Neural cell (in vitro differentiated cells): ENCODE measurements around the gene PPP3CA.

ENCODE experiments used
- EP300 ChIP-seq: fragments of 450-650 bp; conservative IDR thresholded peaks from 2 replicates; pipeline ENCODE4 v1.6.1; 2014; ENCODE audit warnings: antibody characterized with exemption, mild to moderate bottlenecking, moderate library complexity; ENCODE audit not compliant: poor library complexity, severe bottlenecking
- EZH2 ChIP-seq: fragments of 200-600, 300-800 bp; shearing (Covaris generic), sonication (generic); IDR thresholded peaks from 2 replicates; pipeline ENCODE4 v1.6.1; 2014; ENCODE audit warnings: antibody characterized with exemption, low read length, borderline replicate concordance, mild to moderate bottlenecking; ENCODE audit not compliant: insufficient read depth, poor library complexity, severe bottlenecking
- POLR2AphosphoS5 ChIP-seq: IDR thresholded peaks from 2 replicates; pipeline ENCODE4 v1.6.1; 2012
- RAD21 ChIP-seq: fragments of 450-650 bp; conservative IDR thresholded peaks from 2 replicates; pipeline ENCODE4 v1.6.1; 2014; ENCODE audit warnings: antibody characterized with exemption, mild to moderate bottlenecking, moderate library complexity
- REST ChIP-seq: IDR thresholded peaks from 2 replicates; pipeline ENCODE4 v1.6.1; 2012; ENCODE audit warnings: borderline replicate concordance
- TAF1 ChIP-seq: IDR thresholded peaks from 2 replicates; pipeline ENCODE4 v1.6.1; 2012; ENCODE audit warnings: low read depth
- TF ChIP-seq, protein P1 (sequence below): fragments of 450-650 bp; IDR thresholded peaks from 2 replicates; pipeline ENCODE4 v1.5.1; 2014; ENCODE audit warnings: antibody characterized with exemption, mild to moderate bottlenecking, moderate library complexity; ENCODE audit not compliant: poor library complexity, severe bottlenecking

DNA sequence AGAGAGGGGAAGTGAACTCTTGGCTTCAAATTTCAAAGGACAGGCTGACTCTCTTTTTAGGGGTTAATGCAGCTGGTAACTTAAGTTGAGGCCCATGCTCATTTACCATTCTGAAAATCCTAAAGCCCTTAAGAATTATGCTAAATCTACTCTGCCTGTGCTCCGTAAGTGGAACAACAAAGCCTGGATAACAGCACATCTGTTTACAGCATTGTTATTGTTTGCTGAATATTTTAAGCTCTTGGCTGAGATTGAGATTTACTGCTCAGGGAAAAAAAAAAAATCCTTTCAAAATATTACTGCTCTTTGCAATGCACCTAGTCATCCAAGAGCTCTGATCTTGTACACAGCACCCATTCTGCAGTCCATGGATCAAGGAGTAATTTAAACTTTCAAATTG, 17.7 kb downstream of the PPP3CA start:
- no peak for TF ChIP-seq EZH2
- TF ChIP-seq, protein P1, sequence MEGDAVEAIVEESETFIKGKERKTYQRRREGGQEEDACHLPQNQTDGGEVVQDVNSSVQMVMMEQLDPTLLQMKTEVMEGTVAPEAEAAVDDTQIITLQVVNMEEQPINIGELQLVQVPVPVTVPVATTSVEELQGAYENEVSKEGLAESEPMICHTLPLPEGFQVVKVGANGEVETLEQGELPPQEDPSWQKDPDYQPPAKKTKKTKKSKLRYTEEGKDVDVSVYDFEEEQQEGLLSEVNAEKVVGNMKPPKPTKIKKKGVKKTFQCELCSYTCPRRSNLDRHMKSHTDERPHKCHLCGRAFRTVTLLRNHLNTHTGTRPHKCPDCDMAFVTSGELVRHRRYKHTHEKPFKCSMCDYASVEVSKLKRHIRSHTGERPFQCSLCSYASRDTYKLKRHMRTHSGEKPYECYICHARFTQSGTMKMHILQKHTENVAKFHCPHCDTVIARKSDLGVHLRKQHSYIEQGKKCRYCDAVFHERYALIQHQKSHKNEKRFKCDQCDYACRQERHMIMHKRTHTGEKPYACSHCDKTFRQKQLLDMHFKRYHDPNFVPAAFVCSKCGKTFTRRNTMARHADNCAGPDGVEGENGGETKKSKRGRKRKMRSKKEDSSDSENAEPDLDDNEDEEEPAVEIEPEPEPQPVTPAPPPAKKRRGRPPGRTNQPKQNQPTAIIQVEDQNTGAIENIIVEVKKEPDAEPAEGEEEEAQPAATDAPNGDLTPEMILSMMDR, result no peak
- no peak for TF ChIP-seq POLR2AphosphoS5
- no peak for TF ChIP-seq REST
- no peak for TF ChIP-seq RAD21
- no peak for TF ChIP-seq EP300
- no peak for TF ChIP-seq TAF1
